Germinal center (tissue), 1 donor: ENCODE data around the gene RGL4.
"Not testable (repeated sequence)": the region's sequence is repeated elsewhere in the genome, so short reads cannot be mapped to it uniquely, and the experiment has no call there.

Experiments
- DNase-seq: peaks from one replicate; pipeline ENCODE4 v3.0.0; 2012; ENCODE audit warnings: mixed read lengths, low spot score

The RGL4 gene

DNA sequence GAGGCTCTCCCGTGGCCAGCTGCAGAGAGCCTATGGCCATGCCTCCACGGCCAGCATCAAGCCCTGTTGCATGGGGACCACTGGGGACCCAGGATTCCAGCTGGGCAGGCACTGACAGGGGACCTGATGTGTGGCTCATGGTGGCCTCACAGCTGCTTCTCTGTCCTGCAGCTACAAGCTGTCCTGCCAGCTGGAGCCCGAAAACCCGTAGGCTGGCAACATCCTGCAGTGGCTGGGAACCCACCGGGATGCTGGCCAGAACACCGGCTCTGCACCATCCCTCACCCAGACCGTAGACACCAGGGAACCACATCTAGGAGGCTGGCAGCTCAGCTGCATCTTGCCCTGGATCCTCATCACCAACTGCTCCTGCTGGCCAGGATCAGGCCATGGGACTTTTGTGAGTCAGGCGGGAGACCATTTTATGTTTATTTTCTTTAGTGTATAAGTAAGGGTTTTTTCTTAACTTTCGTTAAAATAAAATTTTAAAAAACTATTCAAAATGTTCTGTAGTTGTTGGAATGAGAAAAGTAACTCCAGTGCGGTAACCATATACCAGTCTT, 7.9 kb downstream of the RGL4 start:
- no peak for DNase-seq

GRCh38 chr22:23700706-23701105, 9.9 kb downstream of the RGL4 start:
- no peak for DNase-seq

- no peak for DNase-seq
Observed at GRCh38 chr22:23704062-23704461, 13.2 kb downstream of the RGL4 start.

DNA sequence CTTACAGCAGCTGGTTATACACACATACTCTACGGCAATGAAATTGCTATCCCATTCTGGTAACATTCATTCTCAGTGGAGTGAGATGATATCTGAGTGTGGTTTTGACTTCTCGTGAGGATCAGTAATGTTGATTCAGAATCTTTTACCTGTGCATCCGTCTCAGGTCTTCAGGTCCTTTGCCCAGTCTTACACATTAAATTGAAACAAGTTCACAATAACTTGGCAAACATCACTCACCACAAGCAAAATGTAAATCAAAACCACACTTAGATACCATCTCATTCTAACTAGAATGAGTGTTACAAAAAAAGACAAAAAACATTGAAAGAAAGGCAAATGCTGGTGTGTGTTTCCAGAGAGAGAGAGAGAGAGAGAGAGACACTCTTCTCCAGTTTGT, 14.0 kb downstream of the RGL4 start:
- DNase-seq, result no peak

- DNase-seq, result no peak
Observed at GRCh38 chr22:23705358-23705757, 14.5 kb downstream of the RGL4 start.

GRCh38 chr22:23708270-23708669, 17.5 kb downstream of the RGL4 start:
- DNase-seq, result no peak

DNA sequence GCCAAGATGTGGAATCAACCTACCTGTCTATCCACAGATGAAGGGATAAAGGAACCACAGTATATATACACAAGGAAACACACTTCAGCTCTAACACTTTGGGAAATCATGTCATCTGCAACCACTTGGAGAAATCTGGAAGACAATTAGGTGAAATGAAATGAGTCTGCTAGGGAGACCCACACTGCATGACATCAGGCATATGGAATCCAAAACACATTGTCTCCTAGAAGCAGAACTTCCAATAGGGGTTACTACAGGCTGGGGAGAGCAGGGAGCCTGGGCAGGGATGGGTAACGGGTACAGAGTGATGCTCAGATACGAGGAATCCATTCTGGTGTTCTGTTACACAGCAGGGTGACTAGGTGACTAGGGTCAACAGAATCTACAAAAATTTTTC, 18.3 kb downstream of the RGL4 start:
- DNase-seq, result no peak

DNA sequence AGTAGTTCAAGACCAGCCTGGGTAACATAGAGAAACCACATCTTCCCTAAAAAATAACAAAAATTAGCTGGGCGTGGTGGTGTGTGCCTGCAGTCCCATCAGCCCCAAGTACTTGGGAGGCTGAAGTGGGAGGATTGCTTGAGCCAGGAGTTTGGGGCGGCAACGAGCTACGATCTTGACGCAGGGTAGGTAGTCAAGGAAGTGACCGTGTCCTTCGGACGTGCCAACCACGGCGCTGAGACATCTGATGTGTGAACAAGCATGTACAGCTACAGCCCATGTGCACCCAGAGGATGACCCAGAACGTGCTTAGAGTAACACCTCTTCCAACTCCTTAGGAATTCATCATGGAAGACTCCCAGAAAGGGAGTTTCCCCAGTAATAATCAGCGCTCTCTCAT, 21.4 kb downstream of the RGL4 start:
- DNase-seq, result no peak

DNA sequence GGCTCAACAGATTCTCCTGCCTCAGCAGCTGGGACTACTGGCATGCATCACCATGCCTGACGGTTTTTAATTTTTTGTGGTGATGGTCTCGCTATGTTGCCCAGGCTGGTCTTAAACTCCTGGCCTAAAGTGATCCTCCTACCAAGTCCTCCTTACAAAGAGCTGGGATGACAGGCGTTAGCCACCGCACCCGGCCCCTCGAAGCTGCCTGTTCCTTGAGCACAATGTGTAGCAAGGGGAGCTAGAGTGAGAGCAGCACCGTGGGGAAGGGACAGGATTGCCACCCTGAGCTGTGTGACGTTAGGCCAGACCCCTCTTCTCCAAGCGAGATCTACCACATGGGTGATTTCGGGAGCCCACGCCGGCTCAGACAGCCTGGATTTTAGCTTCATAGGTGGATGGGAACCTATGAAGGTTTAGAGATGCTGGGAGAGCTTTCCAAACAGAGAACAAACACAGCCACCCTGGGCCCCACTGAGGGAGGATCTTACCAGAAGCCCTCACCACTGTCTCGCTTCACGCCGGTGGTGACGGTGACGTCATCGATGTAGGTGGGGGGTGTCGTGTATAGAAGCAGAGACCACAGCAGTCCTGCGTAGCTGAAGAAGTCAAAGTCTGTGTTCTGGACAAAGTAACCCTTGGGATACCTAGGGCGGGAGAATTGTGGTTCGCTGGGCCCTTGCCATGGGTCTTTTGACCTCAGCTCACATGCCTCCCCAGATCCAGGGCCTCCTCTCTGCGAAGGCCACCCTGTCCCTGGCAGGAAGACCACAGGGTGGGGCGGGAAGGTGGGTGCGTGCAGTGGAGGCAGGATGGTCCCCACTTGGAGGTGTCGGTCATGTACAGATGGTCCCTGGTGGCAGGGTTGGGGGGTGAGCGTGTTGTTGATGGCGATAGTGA, 23.1 kb downstream of the RGL4 start:
- DNase-seq, result no peak

- DNase-seq, result no peak
Observed at GRCh38 chr22:23714596-23715578, 24.1 kb downstream of the RGL4 start.

DNA sequence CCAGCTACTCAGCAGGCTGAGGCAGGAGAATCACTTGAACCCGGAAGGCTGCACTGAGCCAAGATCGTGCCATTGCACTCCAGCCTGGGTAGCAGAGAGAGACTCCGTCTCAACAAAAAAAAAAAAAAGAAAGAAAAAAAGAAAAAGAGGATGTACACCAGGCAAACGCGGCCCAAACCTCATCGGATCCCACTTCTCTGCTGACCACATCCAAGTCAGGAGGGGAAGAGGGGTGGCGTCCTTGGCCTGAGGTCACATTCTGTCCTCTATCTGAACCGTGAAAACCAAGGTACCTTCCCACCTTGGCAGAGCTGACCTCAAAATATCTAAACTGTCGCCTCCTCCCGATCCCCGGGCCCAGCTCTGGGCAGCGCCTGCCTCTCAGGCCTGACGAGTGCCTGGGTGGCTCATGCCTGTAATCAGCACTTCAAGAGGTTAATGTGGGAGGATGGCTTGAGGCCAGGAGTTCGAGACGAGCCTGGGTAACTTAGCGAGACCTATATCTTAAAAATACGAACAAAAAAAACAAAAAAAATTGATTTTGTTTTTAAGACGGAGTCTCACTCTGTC, 25.1 kb downstream of the RGL4 start:
- no peak for DNase-seq

DNA sequence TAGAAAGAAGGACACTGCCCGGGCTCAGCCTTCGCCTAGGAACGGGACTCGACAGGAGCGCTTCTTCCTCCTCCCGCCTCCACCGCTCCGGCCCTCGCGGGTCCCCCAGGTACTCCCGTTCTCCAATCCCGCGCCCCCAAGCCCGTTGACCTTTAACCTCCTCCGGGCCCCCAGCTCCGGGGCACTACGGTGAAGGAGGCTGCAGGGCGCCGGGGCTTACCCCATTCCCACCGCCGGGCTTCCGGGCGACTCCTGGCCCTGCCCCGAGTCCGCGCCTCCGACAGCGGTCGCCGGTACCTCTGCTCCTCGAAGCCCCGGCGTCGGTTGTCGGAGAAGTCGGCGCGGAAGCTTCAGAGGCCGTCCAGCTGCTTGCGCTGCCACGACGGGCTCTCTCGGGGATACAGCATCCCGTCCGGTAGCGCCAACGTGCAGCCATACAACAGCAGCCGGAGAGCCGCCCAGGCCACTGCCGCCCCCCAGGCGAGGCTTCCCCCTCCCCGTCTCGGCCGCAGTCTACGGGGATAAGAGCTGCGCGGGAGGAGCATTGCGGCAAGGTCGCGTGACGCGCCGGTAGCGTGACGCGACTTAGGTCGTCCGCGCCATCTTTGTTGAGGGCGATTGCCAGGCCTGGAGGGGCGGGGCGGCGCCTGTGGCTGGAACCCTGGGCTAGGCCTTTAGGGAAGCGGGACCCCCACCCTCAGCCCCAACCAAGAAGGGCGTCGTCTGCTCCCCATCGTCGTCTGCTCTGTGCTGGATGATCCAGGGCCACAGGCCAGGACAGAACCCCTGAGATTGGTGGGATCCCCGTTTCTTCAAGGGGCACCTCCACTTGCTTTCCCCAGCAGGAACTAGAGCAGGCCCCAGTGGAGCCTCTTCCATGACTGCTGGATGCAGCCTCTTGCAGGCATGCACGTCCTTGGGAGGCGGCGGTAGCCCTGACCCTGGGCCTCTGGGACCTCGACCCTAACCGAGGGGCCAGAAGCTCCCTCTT, 26.3 kb downstream of the RGL4 start:
- peak; percentile 89 for DNase-seq

DNA sequence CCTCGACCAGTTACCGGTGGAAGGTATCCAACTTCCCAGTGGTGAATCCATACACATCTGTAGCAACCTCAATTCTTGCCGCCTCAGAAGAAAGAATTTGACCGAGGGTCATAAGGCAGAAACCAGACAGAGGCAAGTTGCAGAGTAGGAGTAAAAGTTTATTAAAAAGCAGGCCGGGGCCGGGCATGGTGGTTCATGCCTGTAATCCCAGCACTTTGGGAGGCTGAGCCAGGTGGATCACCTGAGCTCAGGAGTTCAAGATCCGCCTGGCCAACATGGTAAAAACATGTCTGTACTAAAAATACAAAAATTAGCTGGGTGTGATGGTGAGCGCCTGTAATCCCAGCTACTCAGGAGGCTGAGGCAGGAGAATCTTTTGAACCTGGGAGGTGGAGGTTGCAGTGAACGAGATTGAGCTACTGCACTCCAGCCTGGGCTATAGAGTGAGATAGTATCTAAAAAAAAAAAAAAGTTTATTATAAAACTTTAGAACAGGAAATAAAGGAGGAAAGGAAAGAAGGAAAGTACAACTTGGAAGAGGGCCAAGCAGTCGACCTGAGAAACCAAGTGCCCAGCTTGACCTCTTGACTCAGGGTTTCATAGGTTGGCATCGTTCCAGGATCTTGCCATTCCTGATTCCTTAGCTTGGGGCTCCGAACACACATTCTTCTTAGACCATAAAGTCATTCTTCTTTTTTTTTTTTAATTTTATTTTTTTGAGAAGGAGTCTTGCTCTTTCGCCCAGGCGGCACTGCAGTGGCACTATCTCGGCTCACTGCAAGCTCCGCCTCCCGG, 27.8 kb downstream of the RGL4 start:
- DNase-seq, result no peak

- no peak for DNase-seq
Observed at GRCh38 chr22:23720855-23721254, 30.0 kb downstream of the RGL4 start.

DNA sequence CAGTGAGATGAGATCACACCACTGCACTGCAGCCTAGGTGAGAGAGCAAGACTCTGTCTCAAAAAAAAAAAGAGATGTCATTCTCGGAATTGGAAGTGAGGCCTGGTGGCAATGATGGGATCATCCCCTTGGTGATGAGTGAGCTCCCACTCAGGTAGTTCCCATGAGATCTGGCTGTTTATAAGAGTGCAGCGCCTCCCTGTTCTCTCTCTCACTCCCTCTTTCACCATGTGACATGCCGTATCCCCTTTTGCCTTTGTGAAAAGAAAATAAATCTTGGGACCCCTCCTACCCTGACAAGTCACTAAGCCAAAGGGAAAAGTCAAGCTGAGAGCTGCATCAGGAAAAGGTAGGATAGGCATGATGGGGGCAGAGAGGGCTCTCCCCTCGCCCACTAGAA, 31.3 kb downstream of the RGL4 start:
- no peak for DNase-seq

- no peak for DNase-seq
Observed at GRCh38 chr22:23722724-23723123, 31.9 kb downstream of the RGL4 start.

- not testable (repeated sequence) for DNase-seq
Observed at GRCh38 chr22:23728108-23728507, 37.3 kb downstream of the RGL4 start.

GRCh38 chr22:23737696-23738095, 46.9 kb downstream of the RGL4 start:
- no peak for DNase-seq

- no peak for DNase-seq
Observed at GRCh38 chr22:23742505-23743264, 51.9 kb downstream of the RGL4 start.
